ENCODE measurements around the gene FCMR.

Gene FCMR

GRCh38 chr1:206899717-206900116, 22.0 kb downstream of the FCMR start:
- no peak for DNase-seq (ENCODE audit: low read depth)

DNA sequence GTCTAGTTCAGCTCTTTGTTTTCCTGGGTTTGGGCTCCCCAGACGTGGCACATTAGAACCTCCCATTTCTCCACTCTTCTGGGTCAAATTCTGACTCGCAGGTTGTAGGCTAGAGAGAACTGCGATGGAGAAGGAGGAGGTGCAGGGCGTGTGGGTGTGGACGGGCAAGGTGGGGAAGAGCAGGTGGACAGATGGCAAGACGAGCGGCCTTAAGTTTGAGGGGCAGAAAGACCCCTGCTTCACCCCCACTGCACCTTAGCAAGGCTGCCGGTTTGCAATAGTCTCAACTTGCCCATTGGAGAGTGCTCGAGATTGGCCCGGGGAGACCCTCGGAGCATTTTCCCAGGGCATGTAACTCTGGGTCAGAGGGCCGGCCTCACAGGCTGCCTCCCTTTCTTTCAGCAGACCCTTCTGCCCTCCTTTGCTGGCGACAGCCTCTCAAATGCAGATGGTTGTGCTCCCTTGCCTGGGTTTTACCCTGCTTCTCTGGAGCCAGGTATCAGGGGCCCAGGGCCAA, 22.8 kb downstream of the FCMR start:
- DNase-seq (ENCODE audit: low read depth): no peak

DNA sequence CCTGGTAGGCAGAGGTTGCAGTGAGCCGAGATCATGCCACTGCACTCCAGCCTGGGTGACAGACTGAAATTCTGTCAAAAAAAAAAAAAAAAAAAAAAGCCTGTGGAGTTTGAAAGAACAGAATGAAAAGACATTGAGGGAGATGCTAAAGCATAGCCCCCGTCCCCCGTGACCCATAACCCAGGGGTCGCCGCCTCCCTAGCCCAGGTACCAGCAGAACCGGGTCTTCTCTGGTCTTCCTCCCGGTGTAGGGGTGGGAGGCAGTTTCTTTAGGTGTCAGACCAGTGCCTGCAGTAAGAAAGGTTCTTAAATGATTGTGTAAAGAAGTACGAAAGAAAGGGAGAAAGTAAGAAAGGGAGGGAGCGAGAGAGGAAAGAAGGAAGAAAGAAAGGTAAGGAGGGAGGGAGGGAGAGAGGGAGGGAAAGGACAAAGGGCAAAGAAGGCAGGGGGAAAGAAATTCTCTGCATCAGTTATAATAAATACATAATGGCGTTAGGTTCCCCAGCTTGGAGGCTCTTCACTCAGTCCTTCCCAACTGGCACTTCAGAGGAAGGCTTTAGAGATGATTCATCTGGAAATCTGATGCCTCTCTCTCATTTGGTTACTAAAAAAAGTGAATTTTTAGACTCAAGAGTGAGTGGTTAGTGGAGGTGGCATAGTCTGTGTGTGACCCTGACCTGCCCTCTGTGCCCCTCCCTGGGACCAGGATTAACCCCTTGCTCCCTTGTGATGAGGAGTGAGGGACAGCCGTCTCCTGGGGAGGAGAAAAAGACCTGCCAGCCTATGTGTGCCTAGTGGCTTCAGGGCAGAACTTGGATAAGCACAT, 23.4 kb downstream of the FCMR start:
- DNase-seq (ENCODE audit: low read depth): peak; percentile 84

DNA sequence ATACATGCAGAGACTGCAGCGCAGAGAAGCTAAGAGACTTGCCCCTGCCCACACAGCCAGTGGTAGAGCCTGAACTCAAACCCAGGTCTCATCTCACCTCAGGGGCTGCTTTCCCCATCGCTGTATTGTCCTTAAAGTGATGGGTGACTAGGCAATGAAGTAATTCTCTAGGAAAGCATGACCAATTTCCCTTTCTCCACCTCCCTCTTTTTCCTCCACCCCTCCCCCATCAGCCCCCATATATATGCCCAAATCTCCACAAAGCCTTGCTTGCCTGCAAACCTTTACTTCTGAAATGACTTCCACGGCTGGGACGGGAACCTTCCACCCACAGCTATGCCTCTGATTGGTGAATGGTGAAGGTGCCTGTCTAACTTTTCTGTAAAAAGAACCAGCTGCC, 24.6 kb downstream of the FCMR start, which contains the start of gene IL24:
IL24 (plus strand) TSS at position 269 of the 400 bp plus-strand sequence. CDS start 390 bp downstream, outside the sequence.
- DNase-seq (ENCODE audit: low read depth): no peak

- no peak for DNase-seq (ENCODE audit: low read depth)
Observed at GRCh38 chr1:206896261-206896660, 25.5 kb downstream of the FCMR start.

GRCh38 chr1:206895837-206896242, 25.9 kb downstream of the FCMR start:
- DNase-seq (ENCODE audit: low read depth): peak; percentile 42

GRCh38 chr1:206895325-206895724, 26.4 kb downstream of the FCMR start:
- no peak for DNase-seq (ENCODE audit: low read depth)

DNA sequence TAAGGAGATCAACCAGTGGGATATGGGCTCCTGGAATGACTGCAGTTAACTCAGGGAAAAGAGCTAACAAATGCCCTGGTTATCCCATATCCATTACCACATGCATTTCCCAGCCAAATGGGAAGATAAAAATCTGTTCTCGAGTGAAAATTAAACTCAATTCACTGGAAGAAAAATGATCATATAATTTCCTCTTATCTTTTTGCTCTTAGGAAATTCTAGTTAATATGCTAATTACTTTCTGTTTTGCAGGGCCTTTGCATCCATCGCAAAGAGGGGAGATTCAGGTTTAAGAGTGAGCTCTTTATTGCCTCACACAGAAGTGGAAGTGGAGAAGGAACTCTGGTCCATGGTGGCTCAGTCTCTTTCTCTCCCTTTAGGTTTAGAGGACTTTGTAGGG, 28.4 kb downstream of the FCMR start:
- DNase-seq (ENCODE audit: low read depth): no peak

- peak; percentile 66 for DNase-seq (ENCODE audit: low read depth)
Observed at GRCh38 chr1:206892351-206892984, 29.3 kb downstream of the FCMR start.

DNA sequence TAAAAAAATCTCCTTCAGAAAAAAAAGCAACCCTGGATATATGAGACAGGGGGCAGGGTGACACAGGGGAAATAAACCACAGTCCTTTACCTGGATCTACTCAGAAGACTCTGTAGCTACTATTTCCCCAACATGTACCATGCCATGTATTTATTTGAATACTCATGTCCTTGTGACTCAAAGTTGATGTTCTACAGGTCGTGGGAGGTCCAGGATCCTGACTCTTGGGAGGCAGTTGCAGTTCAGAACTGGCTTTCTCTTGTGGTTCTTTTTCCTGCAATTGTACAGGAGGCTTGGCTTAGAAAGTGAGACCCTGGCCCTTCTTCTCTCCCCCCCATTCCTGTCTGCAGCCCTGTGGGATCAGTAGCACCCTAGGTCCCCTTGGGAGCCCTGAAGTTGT, 30.3 kb downstream of the FCMR start:
- DNase-seq (ENCODE audit: low read depth): peak; percentile 51

- peak; percentile 91 for DNase-seq (ENCODE audit: low read depth)
Observed at GRCh38 chr1:206890125-206891060, 31.3 kb downstream of the FCMR start.

DNA sequence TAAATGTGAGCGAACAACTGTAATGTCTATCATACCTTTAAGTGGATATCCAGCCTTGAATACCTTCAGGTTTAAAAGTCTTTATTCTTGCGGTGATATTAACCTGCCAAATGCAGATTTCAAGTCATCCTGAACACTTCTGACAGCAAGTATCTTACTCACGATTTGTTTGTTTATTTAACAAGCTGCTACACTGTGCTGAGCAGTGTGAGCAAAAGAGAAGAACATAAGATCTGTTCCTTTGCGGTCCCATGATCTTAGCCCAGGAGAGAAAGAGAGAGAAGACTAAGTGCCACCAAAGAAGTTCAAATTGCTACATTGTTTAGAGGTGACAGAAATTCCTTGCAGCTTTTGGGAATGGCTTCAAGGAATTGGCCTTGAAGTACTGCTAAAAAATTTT, 34.0 kb downstream of the FCMR start:
- peak; percentile 67 for DNase-seq (ENCODE audit: low read depth)

DNA sequence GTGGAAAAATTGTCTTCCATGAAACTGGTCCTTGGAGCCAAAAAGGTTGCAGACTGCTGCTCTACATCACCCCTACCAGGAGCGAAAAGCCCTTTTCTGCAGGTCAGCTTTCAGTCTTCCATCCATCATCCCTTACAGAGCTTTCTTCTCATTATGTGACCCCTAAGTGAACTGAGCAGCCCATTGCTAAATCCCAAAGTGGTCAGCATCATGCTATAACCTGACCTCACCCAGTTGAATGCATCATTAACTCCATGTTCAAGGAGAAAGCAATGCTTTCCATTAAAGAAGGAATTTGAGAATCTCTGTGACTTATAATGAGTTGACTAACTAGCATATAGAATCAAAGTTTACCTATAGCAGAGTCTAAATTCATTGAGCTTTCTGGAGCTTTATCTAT, 34.9 kb downstream of the FCMR start:
- DNase-seq (ENCODE audit: low read depth): no peak

DNA sequence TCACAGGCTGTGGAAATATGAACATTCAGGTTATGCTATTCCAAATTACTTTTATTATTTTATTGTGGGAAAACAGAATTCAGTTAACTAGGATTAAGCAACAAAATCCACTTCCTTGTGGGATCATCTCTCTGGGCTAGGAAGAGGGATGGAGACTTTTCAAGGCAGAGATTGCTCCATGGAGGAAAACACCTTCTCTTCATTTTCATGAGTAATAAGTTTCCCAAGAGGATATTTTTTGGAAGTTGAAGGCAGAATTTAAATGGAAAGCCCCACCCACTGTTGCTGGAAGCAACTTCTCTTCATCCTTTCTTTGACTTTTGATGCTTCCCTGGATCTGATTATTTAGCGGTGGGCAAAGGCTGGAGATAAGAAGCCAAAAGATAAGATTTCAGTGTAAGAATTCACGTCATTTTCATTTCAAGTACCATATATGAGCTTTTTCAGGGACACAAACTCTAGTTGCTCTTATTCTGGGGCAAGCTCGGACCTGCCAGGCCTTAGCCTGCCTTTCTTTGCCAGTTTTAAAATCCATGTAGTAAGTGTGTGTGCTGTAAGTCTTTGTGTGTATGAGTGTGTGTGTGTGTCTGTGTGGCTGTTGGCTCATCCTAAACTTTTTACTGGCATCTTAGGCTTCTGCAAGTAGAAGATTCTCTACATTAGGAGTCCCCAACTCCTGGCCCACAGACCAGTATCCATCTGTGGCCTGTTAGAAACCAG, 36.2 kb downstream of the FCMR start:
- no peak for DNase-seq (ENCODE audit: low read depth)

DNA sequence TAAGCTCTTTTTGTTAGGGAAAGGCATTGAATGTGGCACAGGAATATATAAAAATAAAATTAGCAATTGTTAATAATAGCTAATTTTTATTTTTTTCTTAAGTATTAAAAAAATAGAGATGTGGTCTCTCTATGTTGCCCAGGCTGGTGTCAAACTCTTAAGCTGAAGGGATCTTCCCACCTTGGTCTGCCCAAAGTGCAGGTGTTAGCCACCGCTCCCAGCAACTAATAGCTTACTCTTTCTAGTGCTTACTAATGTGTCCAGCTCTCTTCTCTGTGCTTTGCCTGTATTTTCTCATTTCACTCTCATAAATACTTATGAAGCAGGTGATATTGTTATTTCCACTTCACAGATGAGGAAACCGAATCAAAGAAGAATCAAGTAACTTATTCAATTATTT, 37.9 kb downstream of the FCMR start:
- no peak for DNase-seq (ENCODE audit: low read depth)

GRCh38 chr1:206883160-206883559, 38.6 kb downstream of the FCMR start:
- no peak for DNase-seq (ENCODE audit: low read depth)

DNA sequence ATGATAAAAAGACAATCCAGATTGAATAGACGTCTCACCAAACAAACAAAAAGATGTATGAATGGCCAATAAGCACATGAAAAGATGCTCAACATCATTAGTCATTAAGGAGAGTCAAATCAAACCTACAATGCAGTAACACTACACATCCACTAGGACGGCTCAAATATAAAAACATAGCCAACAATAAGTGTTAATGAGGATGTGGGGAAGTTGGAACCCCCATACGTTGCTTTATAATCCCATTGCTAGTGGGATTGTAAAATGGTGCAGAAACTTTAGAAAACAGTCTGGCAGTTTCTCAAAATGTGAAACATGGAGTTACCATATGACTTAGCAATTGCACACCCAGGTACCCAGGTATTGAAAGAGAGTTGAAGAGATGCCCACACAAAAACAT, 39.2 kb downstream of the FCMR start:
- DNase-seq (ENCODE audit: low read depth): no peak

DNA sequence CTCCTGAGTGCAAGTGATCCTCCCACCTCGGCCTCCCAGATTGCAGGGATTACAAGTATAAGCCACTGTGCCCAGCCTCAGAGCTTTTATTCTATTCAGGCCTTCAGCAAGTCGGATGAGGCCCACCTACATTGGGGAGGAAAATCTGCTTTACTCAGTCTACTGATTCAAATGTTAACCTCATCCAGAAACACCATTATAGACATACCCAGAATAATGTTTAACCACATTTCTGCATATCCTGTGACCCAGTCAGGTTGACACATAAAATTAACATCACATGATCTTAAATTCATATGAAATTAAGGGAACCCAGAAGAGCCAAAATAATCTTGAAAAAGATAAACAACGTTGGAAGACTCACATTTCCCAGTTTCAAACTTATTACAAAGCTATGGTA, 41.4 kb downstream of the FCMR start:
- DNase-seq (ENCODE audit: low read depth): no peak

GRCh38 chr1:206878456-206878855, 43.3 kb downstream of the FCMR start:
- peak; percentile 52 for DNase-seq (ENCODE audit: low read depth)

DNA sequence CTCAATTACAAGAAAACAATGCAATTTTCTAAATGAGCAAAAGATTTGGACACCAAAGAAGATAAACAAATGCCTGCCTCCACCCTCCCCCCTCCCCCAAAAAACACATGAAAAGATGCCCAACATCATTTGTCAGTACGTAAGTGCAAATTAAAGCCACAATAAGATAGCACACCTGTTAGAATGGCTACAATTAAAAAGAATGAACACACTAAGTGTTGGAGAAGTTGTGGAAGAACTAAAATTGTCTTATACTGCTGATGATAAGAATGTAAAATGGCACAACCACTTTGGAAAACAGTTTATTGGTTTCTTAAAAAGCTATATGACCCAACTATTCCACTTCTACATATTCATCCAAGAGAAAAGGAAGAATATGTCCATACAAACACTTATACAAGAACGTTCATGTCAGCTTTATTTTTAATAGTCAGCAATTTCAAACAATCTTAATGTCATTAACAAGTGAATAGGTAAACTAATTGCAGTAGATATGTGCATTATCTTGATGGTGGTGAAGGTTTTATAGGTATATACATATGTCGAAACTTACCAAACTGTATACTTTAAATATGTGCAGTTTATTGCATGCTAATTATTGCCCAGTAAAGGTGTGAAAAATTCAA, 45.9 kb downstream of the FCMR start:
- DNase-seq (ENCODE audit: low read depth): no peak

DNA sequence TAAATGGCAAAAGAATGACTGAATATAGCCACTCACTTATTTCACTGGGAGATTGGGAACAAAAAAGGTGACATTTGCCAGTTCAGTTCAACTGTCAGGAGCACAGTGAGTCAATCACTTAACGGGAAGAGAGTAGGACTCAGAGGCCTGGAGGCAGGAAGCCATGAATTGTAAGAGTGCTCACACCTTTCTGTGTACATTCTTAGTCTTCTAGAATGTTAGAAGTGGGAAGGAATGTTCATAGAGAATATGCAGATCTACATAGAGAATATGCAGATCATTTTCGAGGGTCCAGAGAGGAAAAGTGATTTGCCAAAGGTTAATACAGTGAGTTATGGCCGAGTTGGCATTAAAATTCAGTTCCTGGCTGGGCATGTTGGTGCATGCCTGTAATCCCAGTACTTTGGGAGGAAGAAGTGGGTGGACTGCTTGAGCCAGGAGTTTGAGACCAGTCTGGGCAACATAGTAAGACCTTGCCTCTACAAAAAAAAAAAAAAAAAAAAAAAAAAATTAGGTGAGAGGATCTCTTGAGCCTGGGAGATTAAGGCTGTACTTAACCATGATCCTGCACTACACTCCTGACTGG, 48.0 kb downstream of the FCMR start:
- no peak for DNase-seq (ENCODE audit: low read depth)

Data from ELR (cell line).